ENCODE data around the gene AACS.

Gene AACS

GRCh38 chr12:125160281-125160955 is 95.2 kb downstream of the AACS start:
- DNase-seq: no peak

DNA sequence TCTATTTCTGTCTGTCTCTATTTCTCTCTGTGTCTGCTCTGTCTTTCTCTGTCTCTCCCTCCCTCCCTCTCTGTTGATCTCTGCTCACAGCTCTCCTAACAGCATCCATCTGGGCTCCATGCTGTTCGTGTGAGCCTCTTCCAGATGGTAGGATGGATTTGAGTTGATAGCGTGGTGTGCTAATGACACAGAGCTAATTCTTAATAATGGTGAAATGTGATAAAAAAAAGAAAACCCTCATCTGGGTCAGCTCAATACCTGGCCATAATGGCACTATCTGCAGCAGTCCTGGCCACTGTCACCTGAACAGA is 96.4 kb downstream of the AACS start:
- DNase-seq: no peak

- DNase-seq: no peak
These were observed 97.3 kb downstream of the AACS start for GRCh38 chr12:125162489-125163028.

DNA sequence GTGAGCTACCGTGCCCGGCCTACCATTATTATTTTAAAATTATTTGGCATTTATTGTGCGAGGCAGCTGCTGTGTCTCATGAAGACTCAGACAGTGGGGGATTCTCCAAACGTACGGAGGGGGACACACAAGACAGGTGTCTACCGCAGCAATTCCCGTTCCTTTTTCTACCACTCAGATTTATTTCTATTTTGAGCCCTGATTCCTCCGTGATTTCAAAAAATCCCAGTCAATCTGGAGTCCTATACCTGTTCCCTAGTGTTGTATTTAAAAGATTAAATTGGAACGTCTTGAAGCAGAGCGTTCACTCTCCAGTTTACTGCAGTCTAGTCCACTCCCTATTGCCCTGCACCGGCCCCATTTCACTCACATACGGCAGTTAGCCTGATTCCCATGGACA is 97.9 kb downstream of the AACS start:
- DNase-seq: no peak

GRCh38 chr12:125164541-125164940 is 99.3 kb downstream of the AACS start:
- DNase-seq: no peak

GRCh38 chr12:125166041-125166440 is 100.8 kb downstream of the AACS start:
- DNase-seq: no peak

GRCh38 chr12:125167658-125168057 is 102.4 kb downstream of the AACS start:
- DNase-seq: no peak

- DNase-seq: no peak
These were observed 104.2 kb downstream of the AACS start for GRCh38 chr12:125169451-125169850.

DNA sequence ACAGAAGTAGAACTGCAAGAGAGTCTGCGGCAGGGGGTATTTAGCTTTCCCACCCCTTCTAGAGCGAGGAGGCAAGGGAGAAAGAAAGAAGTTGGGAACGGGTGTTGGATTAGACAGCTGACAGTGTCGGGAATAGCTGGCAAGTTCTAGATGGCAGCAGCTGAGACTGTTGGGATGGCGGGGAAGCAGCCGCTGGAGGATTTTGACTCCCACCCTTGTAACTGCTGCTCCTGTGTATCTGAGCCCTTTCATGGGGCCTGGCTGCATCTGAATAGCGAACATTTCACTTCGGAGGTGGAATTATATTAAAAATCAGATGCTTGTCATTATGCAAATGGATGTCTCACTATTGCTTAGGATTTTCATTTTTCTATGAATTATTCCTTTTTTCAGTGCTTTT is 104.6 kb downstream of the AACS start:
- DNase-seq: no peak

DNA sequence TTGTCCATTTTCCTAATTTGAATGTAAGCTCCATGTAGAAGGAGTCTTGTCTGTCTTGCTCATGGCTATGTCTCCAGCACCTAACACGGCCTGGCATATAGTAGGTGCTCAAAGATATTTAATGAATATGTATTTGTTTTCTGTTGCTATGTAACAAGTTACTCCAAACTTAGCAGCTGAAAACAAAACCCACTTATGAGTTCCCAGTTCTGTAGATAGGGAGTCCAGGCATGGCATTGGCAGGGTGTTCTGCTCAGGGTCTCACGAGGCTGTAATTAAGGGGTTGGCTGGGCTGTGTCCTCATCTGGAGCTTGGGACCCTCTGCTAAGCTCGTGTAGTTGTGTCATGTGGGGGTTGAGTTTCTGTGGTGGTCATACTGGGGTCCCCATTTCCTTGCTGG is 106.0 kb downstream of the AACS start:
- DNase-seq: no peak

DNA sequence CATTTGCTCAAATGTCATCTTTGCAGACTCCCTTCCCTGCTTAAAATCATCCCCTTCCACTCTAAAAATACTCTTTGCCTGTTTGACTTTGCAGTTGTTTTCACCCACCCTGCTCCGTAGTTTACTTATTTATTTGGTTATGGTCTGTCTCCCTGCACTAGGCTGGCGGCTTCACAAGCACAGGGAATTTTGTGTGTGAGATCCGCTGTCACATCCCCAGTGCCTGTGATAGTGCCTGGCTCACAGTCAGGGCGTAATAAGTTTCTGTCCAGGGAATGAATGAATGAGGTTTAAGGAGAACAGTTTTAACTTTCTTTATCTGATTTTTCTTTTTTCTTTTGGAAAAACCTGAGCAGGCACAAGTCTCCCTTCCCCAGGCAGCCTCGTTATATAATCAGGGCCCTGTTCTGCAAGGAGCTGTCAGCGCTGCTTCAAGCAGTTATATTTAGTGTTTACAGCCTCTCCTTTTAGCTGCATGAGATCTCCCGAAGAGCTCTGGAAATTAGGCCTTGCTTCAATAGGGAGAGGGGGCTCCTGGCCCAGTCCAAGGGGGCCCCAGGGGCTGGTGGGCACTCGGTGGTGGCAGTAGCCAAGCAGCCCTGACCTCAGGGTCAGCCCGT is 107.1 kb downstream of the AACS start:
- DNase-seq: no peak

GRCh38 chr12:125175576-125175975 is 110.3 kb downstream of the AACS start:
- DNase-seq: no peak

- DNase-seq: no peak
These were observed 113.0 kb downstream of the AACS start for GRCh38 chr12:125178222-125178621.

DNA sequence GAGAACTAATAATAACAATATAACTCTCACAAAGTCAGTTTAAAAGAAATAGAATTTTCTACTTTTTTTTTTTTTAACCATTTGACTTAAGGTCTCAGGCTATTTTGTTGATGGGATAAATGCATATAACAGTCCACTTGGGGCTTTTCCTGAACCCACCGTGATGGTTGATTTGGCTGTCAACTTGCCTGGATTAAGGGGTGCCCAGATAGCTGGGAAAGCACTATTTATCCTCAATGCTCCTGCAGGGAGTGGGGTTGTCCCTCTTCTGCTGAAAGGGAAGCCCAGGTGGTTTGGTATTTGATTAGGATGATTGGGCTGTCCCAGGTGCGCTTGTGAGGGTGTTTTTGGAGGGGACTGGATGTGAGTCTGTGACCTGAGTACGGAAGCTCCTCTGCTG is 114.9 kb downstream of the AACS start:
- no peak for DNase-seq

DNA sequence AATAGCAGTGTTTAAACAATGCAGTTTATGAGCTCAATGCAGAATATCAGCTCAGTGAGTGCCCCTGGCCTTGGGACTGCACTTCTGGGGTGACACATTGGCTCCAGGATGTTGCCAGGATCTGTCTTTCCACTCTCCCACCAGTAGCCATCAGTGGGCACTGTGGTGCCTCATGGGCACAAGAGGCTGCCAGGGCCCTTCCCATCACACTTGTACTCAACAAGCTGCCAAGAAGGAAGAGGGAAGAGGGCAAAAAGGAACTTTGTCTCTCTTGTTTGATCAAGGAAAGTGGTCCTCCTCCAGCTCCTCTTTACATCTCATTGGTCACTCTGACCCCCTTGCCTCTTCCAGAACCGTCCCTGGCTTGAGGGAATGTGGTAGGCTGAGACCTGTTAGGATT is 115.9 kb downstream of the AACS start:
- DNase-seq: no peak

DNA sequence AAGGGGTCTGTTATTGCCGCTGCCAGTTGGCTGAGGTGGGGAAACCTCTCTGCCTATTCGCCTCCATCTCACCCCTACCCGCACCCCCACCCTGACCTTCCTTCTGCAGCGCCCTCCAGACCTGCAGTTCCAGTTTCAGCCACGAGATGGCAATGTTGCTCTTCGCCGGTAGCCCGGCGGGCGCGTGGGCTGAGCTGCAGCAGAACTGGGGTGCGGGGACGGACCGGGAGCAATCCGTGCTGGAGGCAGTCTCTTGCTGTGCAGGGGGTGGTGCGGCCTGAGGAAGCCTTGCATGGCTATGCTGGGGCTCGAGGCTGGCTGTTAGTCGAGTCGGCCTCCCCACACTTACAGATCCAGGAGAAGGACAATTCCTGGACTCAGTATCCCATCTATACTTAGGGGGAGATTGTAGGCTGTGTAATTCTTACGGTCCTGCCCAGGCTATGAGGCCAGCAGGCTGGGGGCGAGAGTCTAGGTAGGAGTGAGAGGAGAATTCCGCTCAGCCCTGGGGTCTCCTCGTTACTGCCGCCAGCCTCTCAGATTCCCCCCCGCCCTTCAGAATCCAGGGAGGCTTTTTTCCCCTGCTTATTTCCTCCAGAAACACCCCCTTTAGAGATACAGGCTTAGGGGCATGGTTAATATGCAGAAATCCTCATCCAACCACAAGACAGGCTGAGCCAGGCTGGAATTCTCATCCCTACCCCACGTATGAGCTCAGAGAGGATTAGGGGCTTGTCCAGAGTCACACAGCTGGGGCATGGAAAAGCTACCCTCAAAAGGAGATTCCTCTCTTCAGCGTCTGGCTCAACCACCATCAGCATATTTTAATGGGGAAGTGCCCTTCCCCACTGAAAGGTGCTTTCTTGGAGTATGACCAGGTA is 118.2 kb downstream of the AACS start:
- DNase-seq: peak; percentile 83

GRCh38 chr12:125184213-125184967 is 119.2 kb downstream of the AACS start:
- no peak for DNase-seq

DNA sequence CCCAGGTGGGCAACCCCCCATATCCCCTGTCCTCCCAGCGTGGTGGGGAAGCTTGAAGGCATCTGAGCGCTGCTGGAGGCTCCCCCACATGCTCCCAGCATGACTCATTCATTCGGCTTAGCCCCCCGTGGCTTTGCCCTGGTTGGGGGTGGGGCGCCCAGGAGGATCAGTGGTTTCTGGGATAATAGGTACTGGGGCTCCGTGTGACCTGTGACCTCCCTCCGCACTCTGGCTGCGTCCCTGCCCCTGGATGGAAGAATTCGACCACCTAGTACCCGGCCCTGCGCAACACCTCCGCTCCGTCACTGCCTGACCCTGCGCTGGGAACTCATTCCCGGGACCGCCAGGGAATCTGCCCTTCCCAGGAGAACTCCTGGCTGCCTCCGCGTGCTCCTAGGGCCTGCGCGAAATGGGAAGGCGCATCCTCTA is 120.1 kb downstream of the AACS start:
- DNase-seq: no peak

- DNase-seq: peak; percentile 25
These were observed 120.7 kb downstream of the AACS start, which contains the start of gene TMEM132B for GRCh38 chr12:125185740-125186470. Gene TMEM132B, plus strand, starts transcription at chr12:125186386.

DNA sequence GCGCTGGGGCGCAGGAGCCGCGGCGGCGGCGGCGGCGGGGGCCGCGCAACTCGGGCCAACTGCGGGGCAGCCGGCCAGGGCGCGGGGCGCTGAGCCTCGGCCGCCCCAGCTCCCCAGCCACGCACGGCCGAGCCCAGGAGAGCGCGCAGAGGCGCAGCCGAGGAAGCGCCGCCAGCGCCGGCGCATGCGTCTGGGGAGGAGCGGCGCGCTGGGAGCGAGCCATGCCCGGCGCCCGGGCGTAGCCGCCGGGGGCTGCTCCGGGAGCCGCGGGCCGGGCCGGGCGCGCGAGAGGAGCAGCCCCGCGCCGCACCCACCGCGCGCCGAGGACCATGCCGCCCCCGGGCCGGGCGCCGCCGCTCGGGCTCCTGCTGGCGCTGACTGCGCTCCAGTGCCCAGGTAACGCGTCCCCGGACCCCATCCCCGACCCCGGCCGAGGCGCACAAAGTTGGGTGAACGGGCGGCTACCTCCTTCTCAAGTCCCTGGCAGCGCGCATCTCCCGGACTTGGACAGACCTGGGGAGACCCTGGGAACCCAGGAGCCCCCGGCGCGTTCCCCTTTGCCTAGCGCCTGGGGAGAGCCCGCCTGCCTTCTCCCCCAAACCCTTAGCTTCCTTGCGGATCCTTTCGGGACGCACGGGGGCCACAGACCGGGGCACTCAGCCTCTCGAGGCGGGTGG is 121.4 kb downstream of the AACS start:
- no peak for DNase-seq

DNA sequence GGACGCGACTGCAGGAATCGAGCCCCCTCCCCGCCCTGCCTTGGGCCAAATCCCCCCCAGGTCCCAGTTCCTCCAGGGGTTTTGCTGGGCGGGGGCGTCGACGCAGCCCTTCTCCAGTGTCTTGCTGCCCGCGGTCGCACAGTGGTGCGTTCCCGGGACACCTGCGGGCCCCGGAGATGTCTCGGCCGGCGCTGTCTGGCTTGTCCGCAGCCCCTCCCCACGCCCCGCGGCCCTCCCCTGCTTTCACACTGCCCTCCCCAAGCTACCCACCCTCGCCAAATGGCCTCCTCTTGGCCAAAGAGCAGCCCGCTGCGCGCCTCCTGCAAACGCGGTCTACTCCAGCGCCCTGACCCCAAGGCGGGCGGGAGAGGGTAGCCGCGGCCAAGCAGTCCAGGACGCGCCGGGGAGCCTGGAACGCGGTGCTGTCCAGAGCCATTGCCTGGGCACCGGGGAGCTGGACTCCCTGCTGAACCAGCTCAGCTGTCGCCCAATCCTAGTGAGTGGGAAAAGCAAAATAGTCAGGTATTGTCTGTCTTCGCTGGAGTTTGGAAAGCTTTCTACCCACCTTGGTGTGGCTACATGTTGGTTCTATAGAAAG is 122.0 kb downstream of the AACS start:
- no peak for DNase-seq

Data from stimulated activated CD4-positive, alpha-beta T cell treated with anti-CD3 and anti-CD28 coated beads, Interleukin-4, amount 100 ng/mL, for 1 hour (primary cell).